LoVo (cell line): Measurements from ENCODE around the gene NIT1.
"Not testable (repeated sequence)": the region's sequence is repeated elsewhere in the genome, so short reads cannot be mapped to it uniquely, and the experiment has no call there.

Experiments used
- DNase-seq: peaks from one replicate; pipeline ENCODE4 v3.0.0-alpha.2; 2016; ENCODE audit warnings: low spot score

NIT1 gene

GRCh38 chr1:161115132-161115711 lies 2.7 kb upstream of the NIT1 start:
- DNase-seq, result peak; percentile 63

- DNase-seq, result not testable (repeated sequence)
Measured at GRCh38 chr1:161115961-161116360, 1.9 kb upstream of the NIT1 start.

- peak; percentile 59 for DNase-seq
Measured at GRCh38 chr1:161119092-161119903, 1.4 kb downstream of the NIT1 start.

- no peak for DNase-seq
Measured at GRCh38 chr1:161121042-161121650, 3.2 kb downstream of the NIT1 start.

- DNase-seq, result no peak
Measured at GRCh38 chr1:161121834-161122233, 3.9 kb downstream of the NIT1 start.

- DNase-seq, result no peak
Measured at GRCh38 chr1:161122967-161123366, 5.1 kb downstream of the NIT1 start.

GRCh38 chr1:161127649-161128048 lies 9.7 kb downstream of the NIT1 start:
- no peak for DNase-seq

- DNase-seq, result no peak
Measured at GRCh38 chr1:161128591-161129420, 10.9 kb downstream of the NIT1 start.

GRCh38 chr1:161130266-161130665 lies 12.4 kb downstream of the NIT1 start:
- no peak for DNase-seq

GRCh38 chr1:161131523-161132409 lies 13.9 kb downstream of the NIT1 start:
- no peak for DNase-seq

- peak; percentile 94 for DNase-seq
Measured at GRCh38 chr1:161132410-161133219, 14.7 kb downstream of the NIT1 start, which contains the start of gene DEDD. Gene DEDD (minus strand): TSS chr1:161132667. CDS start chr1:161124462, 8,205 bp downstream.

GRCh38 chr1:161133220-161133740 lies 15.4 kb downstream of the NIT1 start:
- DNase-seq, result peak; percentile 17

GRCh38 chr1:161137881-161138280 lies 20.0 kb downstream of the NIT1 start:
- no peak for DNase-seq

GRCh38 chr1:161138431-161138830 lies 20.5 kb downstream of the NIT1 start:
- DNase-seq, result no peak

GRCh38 chr1:161139766-161140165 lies 21.9 kb downstream of the NIT1 start:
- DNase-seq, result peak; percentile 37

GRCh38 chr1:161140755-161141400 lies 23.0 kb downstream of the NIT1 start:
- no peak for DNase-seq

- no peak for DNase-seq
Measured at GRCh38 chr1:161145832-161146231, 27.9 kb downstream of the NIT1 start.

GRCh38 chr1:161153176-161153575 lies 35.3 kb downstream of the NIT1 start:
- DNase-seq, result no peak

- peak; percentile 90 for DNase-seq
Measured at GRCh38 chr1:161153682-161154337, 35.9 kb downstream of the NIT1 start, which contains the start of gene UFC1. Gene UFC1 (plus strand): TSS chr1:161153978. CDS start chr1:161153998, 20 bp downstream.
